GM12865 (cell line): ENCODE results near the gene LIPE.

Experiments
- DNase-seq: peaks from one replicate; pipeline ENCODE4 v3.0.0; 2010; ENCODE audit warnings: low read depth
- H3K4me3 ChIP-seq: 2 replicates; pipeline ENCODE4 v1.5.1; 2011; ENCODE audit warnings: mild to moderate bottlenecking, low read depth, low read length, control low read depth
- CTCF ChIP-seq: IDR thresholded peaks from 2 replicates; pipeline ENCODE4 v1.5.1; 2011; ENCODE audit warnings: low read length, control low read depth, low read depth, inconsistent platforms; ENCODE audit not compliant: insufficient read depth; ENCODE audit errors: missing control alignments

Gene LIPE

GRCh38 chr19:42433503-42434260 lies 6.5 kb upstream of the LIPE start:
- peak; percentile 75 for DNase-seq
- no peak overlapping the region for H3K4me3 ChIP-seq
- peak; percentile 95 for TF ChIP-seq CTCF

GRCh38 chr19:42431486-42431885 lies 4.3 kb upstream of the LIPE start:
- TF ChIP-seq CTCF: no peak
- DNase-seq: no peak

GRCh38 chr19:42428676-42429075 lies 1.5 kb upstream of the LIPE start:
- no peak for TF ChIP-seq CTCF
- H3K4me3 ChIP-seq: no peak overlapping the region
- DNase-seq: no peak

More at GRCh38 chr19:42431486-42431885, 4.3 kb upstream of the LIPE start:
- no peak overlapping the region for H3K4me3 ChIP-seq

- no peak for DNase-seq
- H3K4me3 ChIP-seq: no peak overlapping the region
- no peak for TF ChIP-seq CTCF
These were observed 545 bp downstream of the LIPE start for GRCh38 chr19:42426643-42427042.

GRCh38 chr19:42424712-42425131 lies 2.5 kb downstream of the LIPE start:
- DNase-seq: no peak
- no peak overlapping the region for H3K4me3 ChIP-seq
- no peak for TF ChIP-seq CTCF

GRCh38 chr19:42424345-42424707 lies 2.9 kb downstream of the LIPE start:
- no peak for DNase-seq
- TF ChIP-seq CTCF: no peak
- H3K4me3 ChIP-seq: no peak overlapping the region

- DNase-seq: peak; percentile 96
- peak overlapping the region; percentile 91 for H3K4me3 ChIP-seq
- no peak for TF ChIP-seq CTCF
These were observed 3.5 kb downstream of the LIPE start for GRCh38 chr19:42423462-42424344.
